ENCODE data around the gene EXD3. TPM values are rescaled to one million over a fixed set of nuclear protein-coding genes. Genes with fewer than 3 reads are reported as not detected.
"Not testable (repeated sequence)": the region's sequence is repeated elsewhere in the genome, so short reads cannot be mapped to it uniquely, and the experiment has no call there.

The EXD3 gene
- total RNA-seq, 4 donors from 2014 or later: 11.8 to 49.0 (median 31.5) TPM

GRCh38 chr9:137348769-137349470, 74.0 kb downstream of the EXD3 start:
- no peak for DNase-seq
- Histone ChIP-seq H3K9me3 (no peaks in the 10 kb centered on the region), H3K36me3 (no peaks in the 10 kb centered on the region), H3K27me3 (no peaks in the 10 kb centered on the region), H3K4me3 (no peak overlapping the region), H3K27ac (no peak overlapping the region), H3K4me1 (no peaks in the 10 kb centered on the region)
- intact Hi-C loops (cut with DNase I; ENCODE audit: low total_unique reads): no loop called here
- no peak for TF ChIP-seq CTCF (IDR thresholded peaks at IDR 0.05)

GRCh38 chr9:137347928-137348327, 75.0 kb downstream of the EXD3 start:
- no peak for TF ChIP-seq CTCF (IDR thresholded peaks at IDR 0.05)
- no peak for TF ChIP-seq POLR2A (IDR thresholded peaks at IDR 0.05)
- H3K4me1 ChIP-seq: no peaks in the 10 kb centered on the region
- peaks cover 0 to 2% of the 10 kb centered on the region in 2 donors for H3K9me3 ChIP-seq
- H3K36me3 ChIP-seq: no peaks in the 10 kb centered on the region
- DNase-seq: no peak
- no peak overlapping the region for H3K4me3 ChIP-seq
- intact Hi-C loops (cut with DNase I; ENCODE audit: low total_unique reads): no loop called here
- no peak overlapping the region for H3K27ac ChIP-seq
- no peaks in the 10 kb centered on the region for H3K27me3 ChIP-seq

GRCh38 chr9:137342482-137342881, 80.5 kb downstream of the EXD3 start:
- Histone ChIP-seq H3K4me3 (no peak overlapping the region), H3K27me3 (no peaks in the 10 kb centered on the region), H3K27ac (no peak overlapping the region), H3K36me3 (no peaks in the 10 kb centered on the region), H3K4me1 (no peaks in the 10 kb centered on the region), H3K9me3 (peaks cover 0 to 8% of the 10 kb centered on the region in 2 donors)
- intact Hi-C loops (cut with DNase I; ENCODE audit: low total_unique reads): no loop called here
- TF ChIP-seq CTCF (IDR thresholded peaks at IDR 0.05) (no peak), POLR2A (IDR thresholded peaks at IDR 0.05) (no peak)
- no peak for DNase-seq

GRCh38 chr9:137341227-137341626, 81.7 kb downstream of the EXD3 start:
- peaks cover 0 to 8% of the 10 kb centered on the region in 2 donors for H3K9me3 ChIP-seq
- no peaks in the 10 kb centered on the region for H3K27me3 ChIP-seq
- intact Hi-C loops (cut with DNase I; ENCODE audit: low total_unique reads): no loop called here
- H3K4me1 ChIP-seq: no peaks in the 10 kb centered on the region
- DNase-seq: no peak
- H3K27ac ChIP-seq: no peak overlapping the region
- TF ChIP-seq POLR2A (IDR thresholded peaks at IDR 0.05) (no peak), CTCF (IDR thresholded peaks at IDR 0.05) (no peak)
- H3K4me3 ChIP-seq: no peak overlapping the region
- no peaks in the 10 kb centered on the region for H3K36me3 ChIP-seq

GRCh38 chr9:137339908-137340462, 83.0 kb downstream of the EXD3 start:
- H3K27me3 ChIP-seq; H3K9me3 ChIP-seq; DNase-seq; H3K4me1 ChIP-seq; intact Hi-C loops (cut with DNase I; ENCODE audit: low total_unique reads); H3K36me3 ChIP-seq; H3K27ac ChIP-seq; H3K4me3 ChIP-seq: not testable (repeated sequence)
